Fibroblast of lung (primary cell): ENCODE results near the gene SRRD.

Experiments used
- EZH2 ChIP-seq: IDR thresholded peaks from 2 replicates; pipeline ENCODE4 v1.5.1; 2012; ENCODE audit warnings: low read length, control low read depth, mild to moderate bottlenecking; ENCODE audit errors: missing control alignments
- TF ChIP-seq, protein P1 (sequence below), 2 donors: IDR thresholded peaks in 1 of 2; conservative IDR thresholded peaks in 1 of 2; 1 replicate in 1 of 2; 2 replicates in 1 of 2; pipeline ENCODE4 v1.5.1; 2011 to 2012; ENCODE audit warnings: low read length in 2 of 2, control low read depth in 1 of 2, inconsistent platforms in 1 of 2, low read depth in 1 of 2, mild to moderate bottlenecking in 1 of 2

DNA sequence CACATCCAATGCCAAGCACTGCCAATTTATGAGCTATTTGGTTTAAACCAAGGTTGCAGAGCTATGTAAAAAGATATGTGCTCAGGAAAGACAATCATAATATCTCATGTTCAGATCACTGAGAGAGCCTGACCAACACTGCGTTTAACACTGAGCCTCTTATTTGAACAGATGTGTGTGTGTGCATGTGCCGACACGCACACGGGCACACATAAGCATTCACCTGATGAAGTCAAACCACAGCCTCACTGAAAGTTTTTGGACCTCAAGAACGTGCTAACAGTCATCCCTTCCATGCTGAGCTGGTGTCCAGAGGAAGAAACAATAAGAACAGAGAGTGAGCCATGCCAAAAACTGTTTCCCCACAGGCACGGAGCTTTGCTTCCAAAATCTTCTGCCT is 23.5 kb upstream of the SRRD start:
- TF ChIP-seq, protein P1, sequence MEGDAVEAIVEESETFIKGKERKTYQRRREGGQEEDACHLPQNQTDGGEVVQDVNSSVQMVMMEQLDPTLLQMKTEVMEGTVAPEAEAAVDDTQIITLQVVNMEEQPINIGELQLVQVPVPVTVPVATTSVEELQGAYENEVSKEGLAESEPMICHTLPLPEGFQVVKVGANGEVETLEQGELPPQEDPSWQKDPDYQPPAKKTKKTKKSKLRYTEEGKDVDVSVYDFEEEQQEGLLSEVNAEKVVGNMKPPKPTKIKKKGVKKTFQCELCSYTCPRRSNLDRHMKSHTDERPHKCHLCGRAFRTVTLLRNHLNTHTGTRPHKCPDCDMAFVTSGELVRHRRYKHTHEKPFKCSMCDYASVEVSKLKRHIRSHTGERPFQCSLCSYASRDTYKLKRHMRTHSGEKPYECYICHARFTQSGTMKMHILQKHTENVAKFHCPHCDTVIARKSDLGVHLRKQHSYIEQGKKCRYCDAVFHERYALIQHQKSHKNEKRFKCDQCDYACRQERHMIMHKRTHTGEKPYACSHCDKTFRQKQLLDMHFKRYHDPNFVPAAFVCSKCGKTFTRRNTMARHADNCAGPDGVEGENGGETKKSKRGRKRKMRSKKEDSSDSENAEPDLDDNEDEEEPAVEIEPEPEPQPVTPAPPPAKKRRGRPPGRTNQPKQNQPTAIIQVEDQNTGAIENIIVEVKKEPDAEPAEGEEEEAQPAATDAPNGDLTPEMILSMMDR (conservative IDR thresholded peaks at IDR 0.05 in 1 of 2, IDR thresholded peaks at IDR 0.05 in 1 of 2; ENCODE audit: low read depth in 1 of 2, low read length in 2 of 2): no peak
- TF ChIP-seq EZH2: no peak
